B cell (primary cell): Measurements from ENCODE around the gene NOX1. TPM values are rescaled to one million over a fixed set of nuclear protein-coding genes. Genes with fewer than 3 reads are reported as not detected.

Experiments used
- polyA plus RNA-seq: library from polyadenylated mRNA; depleted of rRNA; stranded (reverse); fragments of >200 nt; gene quantifications from 2 replicates; pipeline ENCODE4 v1.2.3, GENCODE V29; 2012
- small RNA-seq: library from RNA; depleted of rRNA; stranded (forward); fragments of <200 nt; gene quantifications from one replicate; pipeline ENCODE3, GENCODE V24; 2012; ENCODE audit warnings: low replicate concordance, low read depth; ENCODE audit not compliant: insufficient read length
- total RNA-seq, 2 donors: library from RNA; stranded (reverse); fragments of 120-200 nt in 1 of 2; gene quantifications; 1 replicate in 1 of 2; 2 replicates in 1 of 2; pipeline versions ENCODE4 v1.2.3 to v1.2.4, GENCODE V29; 2013 to 2022

Gene NOX1
- total and polyA plus RNA-seq, 2 donors (not counting 1 experiment from before 2014, with no cell fraction given) = 0.13 TPM; not detected in 1

Small RNA genes within 50 kb of the gene (small RNA-seq; reads per million reads assigned to genes)
- gene RF00411 = not detected

Other genes with a start within 250 kb of the NOX1 start
- gene TSPAN6, start 237.6 kb downstream of the NOX1 start, total RNA-seq = not detected in 2 replicates
- 0.10 TPM in 2 replicates for gene TSPAN6, start 237.6 kb downstream of the NOX1 start, polyA plus RNA-seq
- gene SRPX2, start 230.2 kb downstream of the NOX1 start, total RNA-seq = not detected in 2 replicates
- gene SRPX2, start 230.2 kb downstream of the NOX1 start, polyA plus RNA-seq = not detected in 2 replicates
- not detected in 2 replicates for gene SYTL4, start 142.2 kb downstream of the NOX1 start, total RNA-seq
- gene SYTL4, start 142.2 kb downstream of the NOX1 start, polyA plus RNA-seq = 0.13 and 0.16 TPM in 2 replicates
- gene CSTF2, start 54.0 kb downstream of the NOX1 start, total RNA-seq = 14.6 and 16.4 TPM in 2 replicates
- gene CSTF2, start 54.0 kb downstream of the NOX1 start, polyA plus RNA-seq = 7.0 and 7.5 TPM in 2 replicates
- 4.9 and 5.4 TPM in 2 replicates for gene XKRX, start 54.6 kb upstream of the NOX1 start, total RNA-seq
- 4.0 and 4.6 TPM in 2 replicates for gene XKRX, start 54.6 kb upstream of the NOX1 start, polyA plus RNA-seq
- not detected in 2 replicates for gene ARL13A, start 95.3 kb upstream of the NOX1 start, total RNA-seq
- not detected in 2 replicates for gene ARL13A, start 95.3 kb upstream of the NOX1 start, polyA plus RNA-seq
- 51.2 and 56.4 TPM in 2 replicates for gene TRMT2B, start 177.8 kb upstream of the NOX1 start, total RNA-seq
- gene TRMT2B, start 177.8 kb upstream of the NOX1 start, polyA plus RNA-seq = 29.9 and 30.9 TPM in 2 replicates
- not detected in 2 replicates for gene TMEM35A, start 204.5 kb upstream of the NOX1 start, total RNA-seq
- not detected in 2 replicates for gene TMEM35A, start 204.5 kb upstream of the NOX1 start, polyA plus RNA-seq
- gene CENPI, start 223.8 kb upstream of the NOX1 start, total RNA-seq = 1.9 and 3.2 TPM in 2 replicates
- gene CENPI, start 223.8 kb upstream of the NOX1 start, polyA plus RNA-seq = 0.19 and 0.28 TPM in 2 replicates